ENCODE results near the gene OVOL1. TPM values are rescaled to one million over a fixed set of nuclear protein-coding genes. Genes with fewer than 3 reads are reported as not detected.

OVOL1 gene
- total RNA-seq, 1 donor = not detected

- Histone ChIP-seq H3K27me3 (ENCODE audit: insufficient read depth, low read length) (no peaks in the 10 kb centered on the region), H3K4me1 (ENCODE audit: insufficient read depth, low read length) (no peaks in the 10 kb centered on the region), H3K4me3 (ENCODE audit: low read length) (no peak overlapping the region), H3K9me3 (ENCODE audit: low read depth, low read length) (no peaks in the 10 kb centered on the region)
Observed at GRCh38 chr11:65842144-65842543, 55.3 kb downstream of the OVOL1 start.

GRCh38 chr11:65843811-65844210 lies 56.9 kb downstream of the OVOL1 start:
- Histone ChIP-seq H3K27me3 (ENCODE audit: insufficient read depth, low read length) (no peaks in the 10 kb centered on the region), H3K4me3 (ENCODE audit: low read length) (no peak overlapping the region), H3K4me1 (ENCODE audit: insufficient read depth, low read length) (no peaks in the 10 kb centered on the region), H3K9me3 (ENCODE audit: low read depth, low read length) (no peaks in the 10 kb centered on the region)

GRCh38 chr11:65844231-65844872 lies 57.5 kb downstream of the OVOL1 start:
- no peak overlapping the region for H3K4me3 ChIP-seq (ENCODE audit: low read length)
- H3K27me3 ChIP-seq (ENCODE audit: insufficient read depth, low read length) = no peaks in the 10 kb centered on the region
- H3K9me3 ChIP-seq (ENCODE audit: low read depth, low read length) = no peaks in the 10 kb centered on the region
- no peaks in the 10 kb centered on the region for H3K4me1 ChIP-seq (ENCODE audit: insufficient read depth, low read length)

Other genes starting within 250 kb of the OVOL1 start
- 25.6 TPM for gene LTBP3, start 228.7 kb upstream of the OVOL1 start, total RNA-seq
- 16.8 TPM for gene ZNRD2, start 216.6 kb upstream of the OVOL1 start, total RNA-seq
- gene FAM89B, start 214.5 kb upstream of the OVOL1 start, total RNA-seq = 18.1 TPM
- 79.1 TPM for gene EHBP1L1, start 211.0 kb upstream of the OVOL1 start, total RNA-seq
- 1.7 TPM for gene KCNK7, start 191.3 kb upstream of the OVOL1 start, total RNA-seq
- 41.1 TPM for gene MAP3K11, start 172.8 kb upstream of the OVOL1 start, total RNA-seq
- 15.0 TPM for gene PCNX3, start 171.3 kb upstream of the OVOL1 start, total RNA-seq
- gene SIPA1, start 149.0 kb upstream of the OVOL1 start, total RNA-seq = 75.2 TPM
- gene RELA, start 124.1 kb upstream of the OVOL1 start, total RNA-seq = 107 TPM
- gene KAT5, start 74.8 kb upstream of the OVOL1 start, total RNA-seq = 38.0 TPM
- gene RNASEH2C, start 66.3 kb upstream of the OVOL1 start, total RNA-seq = 26.4 TPM
- 26.7 TPM for gene AP5B1, start 6.1 kb upstream of the OVOL1 start, total RNA-seq
- gene SNX32, start 46.9 kb downstream of the OVOL1 start, total RNA-seq = not detected
- 731 TPM for gene CFL1, start 71.1 kb downstream of the OVOL1 start, total RNA-seq
- 17.3 TPM for gene MUS81, start 73.4 kb downstream of the OVOL1 start, total RNA-seq
- 1.3 TPM for gene EFEMP2, start 85.7 kb downstream of the OVOL1 start, total RNA-seq
- 130 TPM for gene CTSW, start 92.8 kb downstream of the OVOL1 start, total RNA-seq
- 40.3 TPM for gene FIBP, start 101.4 kb downstream of the OVOL1 start, total RNA-seq
- 22.5 TPM for gene CCDC85B, start 103.6 kb downstream of the OVOL1 start, total RNA-seq
- 4.0 TPM for gene FOSL1, start 113.3 kb downstream of the OVOL1 start, total RNA-seq
- gene C11orf68, start 132.0 kb downstream of the OVOL1 start, total RNA-seq = 7.6 TPM
- 65.6 TPM for gene DRAP1, start 132.4 kb downstream of the OVOL1 start, total RNA-seq
- gene TSGA10IP, start 158.4 kb downstream of the OVOL1 start, total RNA-seq = 0.10 TPM
- 41.6 TPM for gene SART1, start 174.7 kb downstream of the OVOL1 start, total RNA-seq
- 83.2 TPM for gene EIF1AD, start 215.1 kb downstream of the OVOL1 start, total RNA-seq
- 7.6 TPM for gene BANF1, start 215.4 kb downstream of the OVOL1 start, total RNA-seq
- gene CST6, start 224.9 kb downstream of the OVOL1 start, total RNA-seq = not detected
- 1.0 TPM for gene CATSPER1, start 239.4 kb downstream of the OVOL1 start, total RNA-seq